ENCODE data around the gene KIAA0930.
"Not testable (repeated sequence)": the region's sequence is repeated elsewhere in the genome, so short reads cannot be mapped to it uniquely, and the experiment has no call there.

KIAA0930 gene

DNA sequence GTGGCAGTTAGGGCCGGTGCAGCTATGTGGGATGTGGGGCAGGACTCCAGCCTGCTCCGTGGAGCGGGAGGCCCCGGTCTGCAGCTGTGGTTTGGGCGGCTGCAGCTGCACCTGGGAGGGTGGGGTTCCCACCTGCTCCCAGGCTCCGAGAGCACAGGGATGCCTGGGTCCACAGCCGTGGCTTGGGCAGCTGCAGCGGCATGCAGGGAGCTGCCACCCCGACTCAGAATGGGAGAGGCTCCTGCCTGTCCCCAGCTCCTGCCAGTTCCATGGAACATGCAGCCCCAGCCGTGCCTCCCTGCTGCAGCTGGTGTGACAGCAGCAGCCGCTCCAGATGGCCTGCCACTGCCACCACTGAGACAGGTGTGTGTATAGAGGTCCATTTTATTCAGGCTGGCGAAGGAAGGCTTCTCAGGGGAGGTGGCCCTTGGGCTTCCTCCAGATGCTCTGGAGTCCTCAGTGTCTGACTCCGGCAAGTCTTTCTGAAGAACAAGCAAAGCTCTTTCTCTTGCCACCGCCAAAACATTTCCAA is 22.3 kb upstream of the KIAA0930 start:
- DNase-seq (ENCODE audit: low spot score), result no peak

- DNase-seq (ENCODE audit: low spot score), result no peak
These were observed 21.7 kb upstream of the KIAA0930 start for GRCh38 chr22:45262195-45262930.

DNA sequence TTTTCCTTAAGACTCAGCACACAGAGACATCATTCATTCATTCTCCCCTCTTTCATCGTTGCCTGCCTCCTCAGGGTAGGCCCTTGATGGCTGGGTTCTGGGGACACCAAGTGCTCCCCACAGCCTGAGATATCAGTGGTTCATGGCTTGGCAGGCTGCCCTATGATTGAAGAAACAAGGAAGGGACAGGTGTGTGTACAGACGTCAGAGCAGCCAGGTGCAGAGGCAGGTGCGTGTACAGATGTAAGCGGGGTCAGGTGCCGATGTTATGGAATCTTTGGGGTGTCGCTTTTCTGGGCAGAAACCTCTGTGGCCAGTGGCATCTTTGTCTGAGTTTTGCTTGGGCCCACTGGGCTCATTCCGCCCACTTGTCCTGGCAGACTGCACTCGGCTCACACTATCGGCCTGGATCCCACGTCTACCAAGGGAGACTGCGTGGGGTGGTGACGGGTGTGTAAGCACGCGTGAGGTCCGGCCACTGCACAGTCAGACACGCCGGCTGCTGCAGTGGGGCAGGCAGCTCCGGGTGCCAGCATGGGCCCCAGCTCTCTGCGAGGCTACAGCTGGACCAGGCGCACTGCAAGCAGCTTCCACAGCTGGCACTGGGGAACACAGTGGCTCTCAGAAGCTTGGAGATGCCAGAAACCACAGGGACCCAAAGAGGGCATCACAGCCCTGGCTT is 20.9 kb upstream of the KIAA0930 start:
- DNase-seq (ENCODE audit: low spot score), result no peak

GRCh38 chr22:45260395-45260759 is 19.7 kb upstream of the KIAA0930 start:
- not testable (repeated sequence) for DNase-seq (ENCODE audit: low spot score)

- DNase-seq (ENCODE audit: low spot score), result no peak
These were observed 19.2 kb upstream of the KIAA0930 start for GRCh38 chr22:45259754-45260394.

GRCh38 chr22:45257941-45258340 is 17.2 kb upstream of the KIAA0930 start:
- DNase-seq (ENCODE audit: low spot score), result not testable (repeated sequence)

DNA sequence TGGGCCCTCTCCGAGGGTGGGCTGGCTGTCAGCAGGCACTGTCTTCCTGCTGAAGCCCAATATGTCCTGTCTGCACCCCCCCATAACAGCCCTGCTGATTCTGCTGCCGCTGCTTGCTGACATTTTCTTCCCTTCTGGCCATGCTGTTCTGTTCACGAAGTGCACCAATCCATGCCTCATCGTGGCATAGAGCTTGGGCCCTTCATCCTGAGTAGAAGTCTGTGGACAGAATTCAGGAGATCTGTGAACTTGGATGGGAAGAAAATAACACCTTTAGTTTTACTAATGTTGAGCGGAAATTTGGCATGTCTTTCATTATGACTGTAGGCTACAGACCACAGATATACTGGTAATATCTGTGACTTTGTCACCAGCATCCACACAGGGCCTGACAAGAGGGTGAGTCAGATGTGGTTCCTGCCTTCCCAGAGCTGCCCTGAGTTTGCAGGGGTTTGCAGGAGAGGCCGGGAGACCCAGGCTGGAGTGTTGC is 14.1 kb upstream of the KIAA0930 start:
- DNase-seq (ENCODE audit: low spot score), result no peak

GRCh38 chr22:45254388-45254787 is 13.7 kb upstream of the KIAA0930 start:
- no peak for DNase-seq (ENCODE audit: low spot score)

DNA sequence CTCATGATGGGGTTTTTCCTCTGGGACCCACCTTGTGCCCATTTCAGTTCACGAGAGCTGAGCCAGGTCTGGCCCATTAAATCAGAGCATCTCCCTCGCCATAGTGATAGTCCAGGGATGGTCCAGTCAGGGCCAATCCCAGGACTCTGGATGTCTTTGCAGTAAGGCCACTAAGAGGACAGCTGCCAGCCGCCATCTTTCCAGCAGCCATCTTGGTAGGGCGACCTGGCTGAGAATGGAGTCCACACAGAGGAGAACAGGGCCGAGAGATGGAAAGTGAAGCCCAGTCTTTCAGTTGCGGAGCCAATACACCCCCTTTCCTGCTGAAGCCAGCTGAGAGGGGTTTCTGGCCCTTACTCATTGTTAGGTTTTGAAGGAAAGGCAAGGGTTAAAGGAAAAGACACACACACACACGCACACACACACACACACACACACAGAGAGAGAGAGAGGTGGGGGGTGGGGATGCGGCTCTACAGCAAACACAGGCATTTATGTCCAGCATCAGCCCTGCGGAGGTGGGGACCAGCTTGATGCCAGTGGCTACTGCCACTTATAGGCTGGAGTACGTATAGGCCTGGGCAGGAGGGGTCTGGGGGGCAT is 12.4 kb upstream of the KIAA0930 start:
- no peak for DNase-seq (ENCODE audit: low spot score)

DNA sequence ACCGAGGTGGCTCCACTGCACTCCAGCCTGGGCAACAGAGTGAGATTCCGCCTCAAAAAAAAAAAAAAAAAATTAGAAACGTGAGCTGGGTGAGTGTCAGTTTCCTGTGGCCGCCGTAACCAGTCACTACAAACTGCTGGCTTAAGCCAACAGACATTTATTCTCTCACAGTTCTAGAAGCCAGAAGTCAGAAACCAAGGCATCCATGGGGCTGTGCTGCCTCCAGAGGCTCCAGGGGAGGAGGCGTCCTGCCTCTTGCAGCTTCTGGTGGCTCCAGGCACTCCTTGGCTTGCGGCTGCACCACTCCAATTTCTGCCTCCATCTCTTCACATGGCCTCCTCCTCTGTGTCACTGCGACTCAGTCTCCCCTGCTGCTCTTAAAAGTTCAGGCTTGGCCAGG is 11.1 kb upstream of the KIAA0930 start:
- no peak for DNase-seq (ENCODE audit: low spot score)

GRCh38 chr22:45248832-45249561 is 8.3 kb upstream of the KIAA0930 start:
- DNase-seq (ENCODE audit: low spot score), result no peak

DNA sequence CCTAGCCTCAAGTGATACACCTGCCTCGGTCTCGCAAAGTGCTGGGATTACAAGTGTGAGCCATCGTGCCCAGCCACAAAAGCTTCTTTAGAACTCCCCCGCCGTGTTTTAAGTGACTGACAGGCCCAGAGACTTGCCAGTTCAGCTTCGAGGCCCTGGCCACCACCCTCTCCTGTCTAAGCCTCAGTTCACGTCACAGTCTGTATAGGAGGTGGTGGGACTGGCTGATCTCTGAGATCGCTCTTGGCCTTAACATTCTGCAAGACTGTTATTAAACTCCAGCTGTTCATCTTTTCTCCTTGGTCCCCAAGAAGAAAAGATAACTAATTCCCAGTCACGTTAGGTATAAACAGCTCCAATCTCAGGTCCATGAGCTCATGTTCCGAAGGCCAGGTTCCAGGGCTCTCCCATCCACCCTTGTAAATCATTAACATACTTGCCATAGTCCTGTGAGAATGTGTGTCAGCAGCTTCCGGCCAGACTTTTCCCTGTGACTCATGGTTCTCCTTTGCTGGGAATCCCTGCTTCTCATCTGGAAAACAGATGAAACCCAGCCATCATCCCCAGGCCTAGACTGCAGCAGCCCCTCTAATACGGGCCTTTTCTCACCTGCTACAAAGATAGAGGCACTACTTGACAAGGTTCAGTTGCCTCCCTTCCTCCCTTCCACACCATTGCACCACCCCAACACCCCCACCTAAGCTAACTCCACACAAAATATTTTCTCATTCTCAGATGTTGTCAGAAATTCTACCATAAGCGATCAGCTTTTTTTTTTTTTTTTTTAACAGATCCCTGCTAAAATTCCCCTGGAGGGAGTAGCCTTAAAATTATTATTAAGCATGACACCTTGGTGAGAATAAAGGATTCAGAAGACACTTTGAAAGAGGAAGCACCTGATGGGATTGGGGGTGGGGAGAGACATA is 5.6 kb upstream of the KIAA0930 start:
- peak; percentile 90 for DNase-seq (ENCODE audit: low spot score)

GRCh38 chr22:45244916-45245315 is 4.2 kb upstream of the KIAA0930 start:
- no peak for DNase-seq (ENCODE audit: low spot score)

GRCh38 chr22:45242778-45243191 is 2.1 kb upstream of the KIAA0930 start:
- DNase-seq (ENCODE audit: low spot score), result no peak

- peak; percentile 67 for DNase-seq (ENCODE audit: low spot score)
These were observed 437 bp downstream of the KIAA0930 start for GRCh38 chr22:45240104-45240809.

DNA sequence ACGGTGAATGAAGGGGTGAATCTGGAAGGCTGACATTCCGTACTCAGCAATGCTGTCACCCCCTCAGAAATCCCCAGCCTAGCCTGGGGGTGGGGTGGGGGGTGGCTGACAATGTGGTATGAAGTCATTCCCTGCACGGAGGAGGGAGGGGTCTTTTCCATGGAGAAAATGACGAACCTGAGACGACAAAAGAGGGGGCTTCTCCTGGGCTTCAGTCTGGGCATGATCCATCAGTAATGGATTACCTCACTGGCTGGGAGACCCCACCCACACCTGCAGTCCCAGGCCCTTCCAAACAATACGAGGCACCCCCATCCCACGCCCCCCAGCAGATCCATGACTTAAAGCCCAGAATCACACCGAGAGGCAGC is 1.0 kb downstream of the KIAA0930 start:
- no peak for DNase-seq (ENCODE audit: low spot score)

DNA sequence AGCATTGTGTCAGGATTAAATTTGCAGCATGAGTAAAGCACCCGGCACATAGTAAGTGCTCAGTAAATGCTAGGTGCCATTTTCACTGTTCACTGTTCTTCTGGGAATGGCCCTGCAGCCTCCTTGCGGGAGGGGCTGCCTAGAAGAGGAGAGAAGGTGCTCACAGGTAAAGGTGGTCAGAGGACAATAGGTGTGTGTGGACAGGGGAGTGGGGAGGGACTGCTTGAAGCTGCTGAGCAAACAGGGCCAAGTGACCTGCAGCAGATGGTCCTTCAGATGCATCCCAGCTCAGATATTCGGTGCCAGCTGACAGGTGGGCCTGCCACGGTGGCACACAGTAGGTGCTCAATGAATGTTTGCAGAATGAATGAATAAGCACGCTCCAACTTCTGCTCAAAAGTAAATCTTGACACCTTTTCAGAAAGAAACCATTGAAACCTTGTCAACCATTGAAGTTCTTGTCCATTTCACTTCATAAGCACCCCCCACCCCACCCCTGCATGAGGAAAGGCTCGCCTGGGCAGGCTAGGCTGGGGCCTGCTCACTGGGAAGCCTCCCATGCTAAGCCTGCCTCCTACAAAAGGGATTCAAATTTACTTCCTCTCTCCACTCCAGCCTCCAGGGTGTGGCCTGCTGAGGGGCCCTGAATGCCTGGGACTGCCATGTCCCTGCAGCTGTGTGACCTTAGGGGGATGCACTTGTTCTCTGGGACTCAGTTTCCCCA is 1.6 kb downstream of the KIAA0930 start:
- peak; percentile 26 for DNase-seq (ENCODE audit: low spot score)

- no peak for DNase-seq (ENCODE audit: low spot score)
These were observed 2.4 kb downstream of the KIAA0930 start for GRCh38 chr22:45238076-45238956.

All from GM03348 (cell line).